Ovary (tissue), 9 donors: ENCODE results near the gene FAM180B. TPM values are rescaled to one million over a fixed set of nuclear protein-coding genes. Genes with fewer than 3 reads are reported as not detected.
"Not testable (repeated sequence)": the region's sequence is repeated elsewhere in the genome, so short reads cannot be mapped to it uniquely, and the experiment has no call there.

Experiments used
- DNase-seq, 5 donors: peaks; one replicate each; pipeline ENCODE4 v3.0.0-alpha.2; 2019 to 2020
- H3K27ac ChIP-seq, 2 donors: fragments of 200-600 bp; one replicate each; pipeline versions ENCODE4 v1.5.1 to v1.8.0; 2019 to 2022
- H3K27me3 ChIP-seq: fragments of 200-600 bp; one replicate; pipeline ENCODE4 v1.8.0; 2022
- H3K36me3 ChIP-seq: fragments of 200-600 bp; sonication (generic); one replicate; pipeline ENCODE4 v1.5.1; 2019
- H3K4me1 ChIP-seq: one replicate; pipeline ENCODE4 v1.8.1; 2013; ENCODE audit warnings: mild to moderate bottlenecking, moderate library complexity; ENCODE audit not compliant: insufficient read depth
- H3K4me3 ChIP-seq: fragments of 200-600 bp; sonication (generic); one replicate; pipeline ENCODE4 v1.5.1; 2017
- H3K9me3 ChIP-seq, 2 donors: fragments of 200-600 bp in 1 of 2; sonication (generic) in 1 of 2; one replicate each; pipeline versions ENCODE4 v1.5.1 to v1.8.1; 2013 to 2019; ENCODE audit warnings: mild to moderate bottlenecking in 1 of 2, moderate library complexity in 1 of 2
- EP300 ChIP-seq: sonication (generic); formaldehyde crosslinking; IDR thresholded peaks from one replicate; pipeline ENCODE4 v1.6.1; 2017; ENCODE audit warnings: antibody characterized with exemption
- POLR2A ChIP-seq: fragments of 450-650 bp; IDR thresholded peaks from one replicate; pipeline ENCODE4 v1.6.1; 2017; ENCODE audit warnings: antibody characterized with exemption, mild to moderate bottlenecking, moderate library complexity
- WGBS, 3 donors: extraction: QIAGEN DNeasy Blood & Tissue Kit in 1 of 3; methylation state at CpG; one replicate each; pipeline versions ENCODE4 v1.1.5 to v1.1.7; 2013 to 2017; 5-methylcytosine and 5-hydroxymethylcytosine counted together
- intact Hi-C, 4 donors: fragments of 100-400 bp; cut with DNase I; formaldehyde crosslinking; loops; one replicate each; pipeline versions ENCODE4 v1.11.0 to v1.15.1; 2022 to 2023
- polyA plus RNA-seq, 2 donors: library from polyadenylated mRNA; stranded (reverse); fragments of 200-250 nt in 1 of 2; fragments of 350-450 nt in 1 of 2; fragmentation: Illumina TruSeq in 1 of 2; extraction: RNeasy Lipid Tissue Mini Kit (QIAGEN cat#74804) in 1 of 2; gene quantifications; one replicate each; pipeline ENCODE4 v1.2.3, GENCODE V29; 2013 to 2014
- total RNA-seq, 7 donors: library from RNA; depleted of rRNA in 2 of 7; stranded (reverse); fragments of >200 nt in 2 of 7; fragmentation: NEBNext Ultra II Directional in 3 of 7; extraction: Animal tissue kit (Norgen Biotek cat#: 25700) in 3 of 7; gene quantifications; one replicate each; pipeline versions ENCODE4 v1.1.0 to v1.2.4, GENCODE V29; 2016 to 2023
- TF ChIP-seq, protein P1 (sequence below), 3 donors: fragments of 450-650 bp in 2 of 3; fragments of 200-600 bp in 1 of 3; IDR thresholded peaks; one replicate each; pipeline versions ENCODE4 v1.5.1 to v1.8.0; 2016 to 2022; ENCODE audit warnings: antibody characterized with exemption in 3 of 3, mild to moderate bottlenecking in 1 of 3
- donor health status: DM: no; HTN: no; CAD: no; lungs with moderate emphysema.
- donor health status: DM: no; HTN: no; CAD: no.
- donor health status: Bipolar disorder and iron deficiency.
- donor health status: DM: yes; HTN: yes; CAD: no.
- donor health status: DM: no; HTN: no; CAD: no.
- donor health status: DM: yes; HTN: yes; CAD: no.

The FAM180B gene
- total and polyA plus RNA-seq, 9 donors: 0.62 TPM; not detected in 8

DNA sequence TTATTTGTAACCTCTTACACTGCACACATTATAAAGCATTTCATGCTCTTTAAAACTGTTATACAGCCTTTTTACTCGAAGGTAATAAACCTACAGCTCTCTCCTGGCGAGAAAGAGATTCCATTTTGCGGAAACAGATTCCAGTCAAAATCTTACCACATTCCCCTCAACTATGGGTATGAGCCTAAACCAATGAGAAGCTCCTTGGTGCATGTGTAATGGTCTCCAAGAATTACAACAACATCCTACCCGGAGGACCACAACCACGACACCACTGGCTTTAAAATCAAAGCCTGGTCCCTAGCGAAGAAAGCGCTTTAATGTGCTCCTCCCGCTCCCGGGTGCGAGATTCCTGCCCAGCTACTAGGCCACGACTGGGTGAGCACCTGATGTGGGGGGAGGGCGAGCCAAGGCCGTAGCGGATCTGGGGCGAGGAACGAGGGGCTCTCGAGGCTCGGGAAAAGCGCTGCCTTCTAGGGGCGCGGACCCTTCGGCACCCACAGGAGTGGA lies 34.4 kb upstream of the FAM180B start:
- intact Hi-C loops: no loop called here
- TF ChIP-seq EP300: no peak
- TF ChIP-seq, protein P1, sequence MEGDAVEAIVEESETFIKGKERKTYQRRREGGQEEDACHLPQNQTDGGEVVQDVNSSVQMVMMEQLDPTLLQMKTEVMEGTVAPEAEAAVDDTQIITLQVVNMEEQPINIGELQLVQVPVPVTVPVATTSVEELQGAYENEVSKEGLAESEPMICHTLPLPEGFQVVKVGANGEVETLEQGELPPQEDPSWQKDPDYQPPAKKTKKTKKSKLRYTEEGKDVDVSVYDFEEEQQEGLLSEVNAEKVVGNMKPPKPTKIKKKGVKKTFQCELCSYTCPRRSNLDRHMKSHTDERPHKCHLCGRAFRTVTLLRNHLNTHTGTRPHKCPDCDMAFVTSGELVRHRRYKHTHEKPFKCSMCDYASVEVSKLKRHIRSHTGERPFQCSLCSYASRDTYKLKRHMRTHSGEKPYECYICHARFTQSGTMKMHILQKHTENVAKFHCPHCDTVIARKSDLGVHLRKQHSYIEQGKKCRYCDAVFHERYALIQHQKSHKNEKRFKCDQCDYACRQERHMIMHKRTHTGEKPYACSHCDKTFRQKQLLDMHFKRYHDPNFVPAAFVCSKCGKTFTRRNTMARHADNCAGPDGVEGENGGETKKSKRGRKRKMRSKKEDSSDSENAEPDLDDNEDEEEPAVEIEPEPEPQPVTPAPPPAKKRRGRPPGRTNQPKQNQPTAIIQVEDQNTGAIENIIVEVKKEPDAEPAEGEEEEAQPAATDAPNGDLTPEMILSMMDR (IDR thresholded peaks at IDR 0.05): no peak
- TF ChIP-seq POLR2A: no peak
- peak in 2 of 5 donors; percentile 26 to 55 for DNase-seq
- Histone ChIP-seq H3K36me3 (no peaks in the 10 kb centered on the region), H3K27me3 (no peaks in the 10 kb centered on the region), H3K4me1 (peaks cover 14% of the 10 kb centered on the region), H3K27ac (peak overlapping the region; percentile 70 to 75), H3K9me3 (no peaks in the 10 kb centered on the region), H3K4me3 (peak overlapping the region; percentile 92)
- 1% methylated on average over 22 of the region's 22 CpGs for WGBS, 3 donors

DNA sequence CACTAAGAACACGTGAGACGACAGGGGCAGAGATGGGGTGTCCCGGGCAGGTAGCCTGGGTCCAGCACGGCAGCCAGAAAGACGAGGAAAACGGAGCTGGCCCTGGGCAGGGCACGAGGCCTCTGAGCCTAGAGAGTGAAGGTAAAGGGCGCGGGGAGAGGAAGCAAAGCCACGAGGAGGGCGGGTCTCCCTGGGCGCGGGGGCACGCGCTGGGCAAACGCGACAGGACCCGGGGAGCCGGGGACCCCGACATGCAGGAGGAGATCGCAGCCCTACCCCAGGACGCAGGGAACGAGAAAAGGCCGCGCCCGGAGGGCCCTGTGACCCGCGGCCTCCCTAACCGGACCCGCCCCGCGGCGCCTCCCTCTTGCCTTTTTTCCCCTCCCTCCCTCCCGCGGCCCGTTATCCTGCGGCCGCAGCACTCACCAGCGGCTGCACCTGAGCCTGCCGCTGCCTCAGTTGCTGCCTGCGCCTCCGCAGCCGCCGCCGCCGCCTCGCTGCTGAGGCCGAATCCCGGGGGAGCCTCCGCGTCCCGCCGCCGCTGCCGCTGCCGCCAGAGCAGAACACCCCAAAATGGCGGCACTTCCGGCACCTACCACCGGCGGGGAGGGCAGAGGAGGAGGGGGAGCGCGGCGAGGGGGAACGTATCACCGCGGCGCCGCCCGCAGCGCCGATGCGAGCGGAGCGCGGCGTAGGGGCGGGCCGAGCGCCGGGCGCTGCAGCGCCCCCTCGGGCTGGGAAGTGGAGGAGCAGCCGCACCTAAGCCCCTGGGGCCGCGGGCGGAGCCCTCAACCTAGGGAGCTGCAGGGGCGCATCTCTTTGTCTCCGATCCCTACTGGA lies 33.7 kb upstream of the FAM180B start, which contains the start of gene CELF1:
Gene CELF1 (minus strand): TSS at position 567 of the 840 bp plus-strand sequence. CDS start 53,609 bp downstream, outside the sequence.
- Histone ChIP-seq H3K9me3 (no peaks in the 10 kb centered on the region), H3K27me3 (no peaks in the 10 kb centered on the region), H3K4me1 (peaks cover 12% of the 10 kb centered on the region), H3K4me3 (peak within 1 kb of the TSS; percentile 92), H3K27ac (peak within 1 kb of the TSS; percentile 70 to 75), H3K36me3 (no peaks in the 10 kb centered on the region)
- DNase-seq: peak; percentile 89 to 94 (median 91)
- peak; percentile 63 for TF ChIP-seq POLR2A
- TF ChIP-seq EP300: no peak
- TF ChIP-seq, protein P1 (IDR thresholded peaks at IDR 0.05): peak; percentile 80 to 91 (median 89)
- WGBS, 3 donors: 0 to 1% (median 1%) methylated on average over 53 to 89 of the region's 89 CpGs
- intact Hi-C loops: no loop called here

- Histone ChIP-seq H3K36me3 (no peaks in the 10 kb centered on the region), H3K27ac (peak overlapping the region; percentile 70 to 75), H3K27me3 (no peaks in the 10 kb centered on the region), H3K4me3 (peak overlapping the region; percentile 92), H3K9me3 (no peaks in the 10 kb centered on the region), H3K4me1 (peaks cover 12% of the 10 kb centered on the region)
- WGBS, 3 donors: 0 to 8% (median 4%) methylated on average over 9 of the region's 9 CpGs
- intact Hi-C loops: no loop called here
- DNase-seq: no peak
- TF ChIP-seq POLR2A: no peak
- TF ChIP-seq, protein P1 (IDR thresholded peaks at IDR 0.05): no peak
- TF ChIP-seq EP300: no peak
These were observed 33.1 kb upstream of the FAM180B start for GRCh38 chr11:47553406-47553743.

DNA sequence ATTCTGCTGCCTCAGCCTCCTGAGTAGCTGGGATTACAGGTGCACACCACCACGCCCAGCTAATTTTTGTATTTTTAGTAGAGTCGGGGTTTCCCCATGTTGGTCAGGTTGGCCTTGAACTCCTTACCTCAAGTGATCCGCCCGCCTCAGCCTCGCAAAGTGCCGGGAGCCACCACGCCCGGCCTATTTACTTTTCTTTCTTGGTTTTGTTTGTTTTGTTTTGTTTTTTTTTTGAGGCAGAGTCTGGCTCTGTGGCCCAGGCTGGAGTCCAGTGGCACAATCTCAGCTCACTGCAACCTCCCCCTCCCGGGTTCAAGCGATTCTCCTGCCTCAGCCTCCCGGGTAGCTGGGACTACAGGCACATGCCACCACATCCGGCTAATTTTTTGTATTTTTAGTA lies 29.5 kb upstream of the FAM180B start:
- H3K9me3 ChIP-seq, H3K4me3 ChIP-seq, intact Hi-C loops, H3K27ac ChIP-seq, H3K36me3 ChIP-seq, H3K27me3 ChIP-seq, H3K4me1 ChIP-seq: not testable (repeated sequence)
- peak in 1 of 5 donors; percentile 3 for DNase-seq
- 93 to 96% (median 95%) methylated on average over 12 of the region's 12 CpGs for whole genome bisulfite sequencing, 3 donors

DNA sequence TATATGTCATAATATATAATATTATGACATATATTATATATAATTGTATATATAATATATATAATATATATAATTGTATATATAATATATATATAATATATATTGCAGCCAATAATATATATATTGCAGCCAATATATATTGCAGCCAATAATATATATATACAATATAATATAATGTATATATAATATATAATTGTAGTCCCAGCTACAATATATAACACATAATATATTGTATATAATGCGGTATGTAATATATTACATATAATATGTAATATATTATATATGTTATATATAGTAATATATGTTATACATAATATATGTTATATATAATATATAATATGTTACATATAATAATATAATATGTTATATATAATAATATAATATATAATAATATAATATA lies 27.8 kb upstream of the FAM180B start:
- WGBS, 3 donors: 88 to 97% (median 93%) methylated on average over 1 of the region's 1 CpG
- H3K27me3 ChIP-seq: no peaks in the 10 kb centered on the region
- H3K27ac ChIP-seq: no peak overlapping the region
- intact Hi-C loops: no loop called here
- H3K9me3 ChIP-seq: no peaks in the 10 kb centered on the region
- no peak for DNase-seq
- no peak overlapping the region for H3K4me3 ChIP-seq
- H3K4me1 ChIP-seq: no peaks in the 10 kb centered on the region
- TF ChIP-seq, protein P1 (IDR thresholded peaks at IDR 0.05): no peak
- TF ChIP-seq POLR2A (no peak), EP300 (no peak)
- H3K36me3 ChIP-seq: no peaks in the 10 kb centered on the region
